ENCODE results near the gene NKAIN2.
"Not testable (repeated sequence)": the region's sequence is repeated elsewhere in the genome, so short reads cannot be mapped to it uniquely, and the experiment has no call there.

The NKAIN2 gene

DNA sequence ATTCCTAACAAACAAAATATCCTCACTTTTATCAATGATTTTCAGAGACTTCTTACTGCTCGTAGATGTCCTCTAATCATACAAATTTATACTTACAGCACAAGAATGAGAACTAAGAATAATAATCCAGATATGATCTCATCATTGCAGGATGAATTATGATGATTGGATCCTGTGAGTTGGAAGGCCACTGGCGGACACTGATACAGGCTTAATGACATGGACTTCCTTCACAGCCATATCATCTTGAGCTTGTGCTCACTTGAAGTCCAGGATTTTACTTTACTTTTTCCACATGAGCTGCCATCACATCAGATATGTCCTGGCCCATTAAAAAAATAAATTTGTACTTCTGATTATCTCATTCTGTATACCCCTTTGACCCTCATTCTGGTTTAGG, 94.3 kb downstream of the NKAIN2 start:
- no peak for DNase-seq

DNA sequence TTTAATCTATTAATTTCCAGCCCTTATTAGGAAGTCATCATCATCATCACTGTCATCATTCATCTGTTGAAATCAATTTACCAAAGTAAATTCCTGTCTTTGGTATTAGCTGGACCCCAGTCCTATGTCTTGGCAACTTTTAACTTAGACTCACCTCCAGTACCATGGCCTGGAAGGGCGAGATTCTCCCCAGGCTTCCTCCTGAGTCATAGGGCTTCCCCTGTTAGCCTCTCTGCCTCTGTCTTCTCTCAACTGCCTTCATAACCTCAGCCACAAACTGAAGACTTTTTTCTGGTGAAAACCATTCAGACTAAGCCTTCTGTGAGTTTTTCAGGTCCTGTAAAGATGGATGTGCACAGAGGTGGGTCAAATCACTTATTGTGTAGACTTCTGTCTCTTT, 95.0 kb downstream of the NKAIN2 start:
- DNase-seq, result no peak

DNA sequence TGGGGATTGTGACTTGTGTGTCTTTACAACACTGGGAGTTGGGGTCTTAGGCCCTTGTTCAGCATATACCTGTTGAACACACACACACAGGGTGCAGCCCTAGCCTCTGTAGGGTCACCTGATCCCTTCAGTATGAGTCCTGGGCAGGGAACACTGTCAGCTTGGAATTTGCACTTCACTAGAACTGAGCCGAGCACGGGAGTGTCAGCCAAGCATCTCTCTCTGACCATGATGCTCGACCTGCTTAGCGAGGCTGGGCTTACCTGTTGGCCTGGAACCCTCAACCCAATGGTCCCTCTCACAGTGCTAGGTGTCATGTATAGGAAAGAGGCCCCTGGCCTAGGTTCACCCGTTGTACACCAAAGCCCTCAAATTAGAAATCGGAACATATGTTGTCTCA, 96.1 kb downstream of the NKAIN2 start:
- no peak for DNase-seq

DNA sequence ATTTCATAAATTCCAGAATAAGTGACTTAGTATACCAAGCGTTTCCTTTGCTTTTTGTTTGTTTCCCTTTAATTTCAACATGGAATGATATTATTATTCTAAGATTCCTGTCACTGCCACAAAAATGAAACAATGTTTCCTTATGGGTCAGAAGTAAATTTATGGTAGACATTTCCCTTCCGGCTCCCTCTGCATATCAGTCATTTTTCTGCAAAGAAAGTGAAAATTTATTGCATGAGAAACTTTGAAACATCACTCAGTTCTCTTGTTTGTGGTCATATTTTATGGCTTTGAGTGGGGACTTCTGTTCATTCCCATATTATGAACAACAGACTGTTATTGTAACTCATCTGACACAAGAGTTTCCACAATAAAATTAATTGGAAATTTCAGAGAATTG, 97.8 kb downstream of the NKAIN2 start:
- DNase-seq, result no peak

DNA sequence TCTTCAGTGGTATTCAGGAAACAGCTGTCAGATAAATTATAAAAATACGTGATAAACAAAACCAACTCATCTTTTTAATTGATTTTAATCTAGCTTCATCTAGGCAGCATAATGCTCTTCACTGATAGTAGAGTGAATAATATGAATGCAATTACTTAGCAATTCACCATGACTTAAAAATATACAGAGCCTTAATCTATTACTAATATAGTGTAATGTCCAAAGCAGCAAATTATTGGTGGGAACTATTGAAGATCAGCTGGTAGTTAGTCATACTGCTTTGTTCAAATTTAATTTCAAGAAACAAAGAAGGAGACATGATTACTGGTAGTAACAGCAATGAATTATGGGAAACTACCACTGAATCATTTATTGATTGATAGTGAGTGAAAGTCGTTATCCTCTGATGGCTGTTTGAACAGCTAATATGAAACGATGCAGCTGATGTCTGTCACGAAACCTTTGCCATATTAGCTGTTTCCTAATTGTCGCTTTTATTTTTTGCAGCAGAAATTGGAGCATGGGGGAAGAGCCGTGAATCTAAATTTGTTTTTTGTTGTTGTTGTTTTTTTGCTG, 99.2 kb downstream of the NKAIN2 start:
- no peak for DNase-seq

GRCh38 chr6:123904228-123904627, 100.6 kb downstream of the NKAIN2 start:
- no peak for DNase-seq

DNA sequence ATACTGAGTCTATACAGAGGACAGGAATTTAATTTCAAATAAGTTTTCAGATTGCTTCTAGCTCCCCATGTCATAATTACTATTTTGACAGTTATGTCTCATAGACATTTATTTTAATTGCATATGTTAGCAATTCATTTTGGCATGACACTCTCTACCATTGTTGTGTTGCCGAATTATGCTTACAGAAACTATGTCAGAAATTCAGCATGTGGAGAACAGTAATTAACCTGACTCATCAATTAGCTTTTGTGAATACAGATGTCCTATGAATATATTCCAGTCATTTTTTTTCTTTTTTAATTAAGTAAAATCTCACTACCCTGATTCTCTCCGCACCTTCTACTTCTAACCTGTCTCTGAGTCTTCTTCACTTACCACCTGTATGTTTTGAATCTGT, 105.1 kb downstream of the NKAIN2 start:
- DNase-seq, result no peak

DNA sequence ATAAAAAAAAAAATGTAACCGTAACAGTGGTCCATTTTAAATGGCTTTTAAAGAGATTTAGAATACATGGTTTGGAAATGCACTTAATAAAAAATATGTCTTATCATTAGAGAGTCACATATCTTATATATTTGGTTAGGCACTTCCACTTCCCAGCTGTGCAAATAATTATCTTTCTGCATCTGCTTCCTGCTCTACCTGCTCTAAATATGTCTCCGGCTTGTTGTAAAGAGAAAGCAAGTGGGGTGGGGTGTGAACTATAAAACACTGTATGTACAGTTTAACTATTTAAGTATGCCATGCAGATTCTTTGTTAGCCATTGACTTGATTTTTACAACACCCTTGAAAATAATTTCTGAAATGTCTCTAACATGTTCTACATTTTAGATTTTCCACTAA, 106.3 kb downstream of the NKAIN2 start:
- no peak for DNase-seq

GRCh38 chr6:123913863-123914262, 110.2 kb downstream of the NKAIN2 start:
- no peak for DNase-seq

DNA sequence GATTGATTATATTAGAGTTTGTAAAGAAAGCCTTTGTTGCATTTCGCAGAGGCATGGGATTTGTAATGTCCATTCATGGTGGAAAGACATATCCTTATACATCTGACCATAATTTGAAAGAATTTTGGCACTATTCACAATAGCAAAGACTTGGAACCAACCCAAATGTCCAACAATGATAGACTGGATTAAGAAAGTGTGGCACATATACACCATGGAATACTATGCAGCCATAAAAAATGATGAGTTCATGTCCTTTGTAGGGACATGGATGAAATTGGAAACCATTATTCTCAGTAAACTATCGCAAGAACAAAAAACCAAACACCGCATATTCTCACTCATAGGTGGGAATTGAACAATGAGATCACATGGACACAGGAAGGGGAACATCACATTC, 119.7 kb downstream of the NKAIN2 start:
- not testable (repeated sequence) for DNase-seq

DNA sequence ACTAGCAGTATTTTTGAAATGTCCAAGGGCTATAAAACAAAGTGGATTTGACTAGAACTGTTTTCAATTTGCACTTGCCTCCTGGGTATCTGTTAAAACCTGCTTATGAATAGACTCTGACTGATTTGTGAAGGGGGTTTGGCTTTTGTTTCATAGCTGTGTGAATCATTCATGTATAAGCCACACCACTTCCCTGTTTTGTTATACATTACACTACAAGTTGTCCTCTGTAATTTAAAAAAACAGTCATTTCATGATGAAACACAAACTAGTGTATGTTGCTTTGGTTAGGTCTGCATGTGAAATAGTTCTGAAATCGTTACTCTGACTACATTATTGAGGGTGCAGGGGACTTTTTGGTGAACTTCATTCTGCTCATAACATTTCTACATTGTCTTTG, 121.7 kb downstream of the NKAIN2 start:
- no peak for DNase-seq

DNA sequence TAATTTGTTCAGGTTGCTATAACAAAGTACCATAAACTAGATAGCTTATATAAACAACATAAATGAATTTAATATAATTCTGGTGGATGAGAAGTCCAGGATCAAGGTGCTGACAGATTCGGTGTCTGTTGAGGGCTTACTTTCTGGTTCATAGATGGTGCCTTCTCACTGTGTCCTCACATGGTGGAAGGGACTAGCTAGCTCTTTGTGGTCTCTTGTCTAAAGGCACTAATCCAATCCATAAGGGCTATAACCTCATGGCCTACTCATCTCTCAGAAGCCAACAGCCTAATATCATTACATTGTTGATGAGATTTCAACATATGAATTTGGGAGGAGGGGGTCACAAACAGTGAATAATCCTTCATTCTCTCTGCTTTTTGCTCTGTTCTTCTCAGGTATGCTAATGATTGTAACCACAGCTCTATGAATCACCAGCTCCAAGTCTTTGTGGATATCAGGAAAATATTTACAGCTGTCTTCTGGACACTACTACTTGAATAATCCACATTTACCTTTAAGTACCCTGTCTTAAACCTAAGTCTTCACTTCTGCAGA, 122.3 kb downstream of the NKAIN2 start:
- no peak for DNase-seq

- no peak for DNase-seq
Measured at GRCh38 chr6:123928529-123928928, 124.9 kb downstream of the NKAIN2 start.

GRCh38 chr6:123931928-123932327, 128.3 kb downstream of the NKAIN2 start:
- no peak for DNase-seq

DNA sequence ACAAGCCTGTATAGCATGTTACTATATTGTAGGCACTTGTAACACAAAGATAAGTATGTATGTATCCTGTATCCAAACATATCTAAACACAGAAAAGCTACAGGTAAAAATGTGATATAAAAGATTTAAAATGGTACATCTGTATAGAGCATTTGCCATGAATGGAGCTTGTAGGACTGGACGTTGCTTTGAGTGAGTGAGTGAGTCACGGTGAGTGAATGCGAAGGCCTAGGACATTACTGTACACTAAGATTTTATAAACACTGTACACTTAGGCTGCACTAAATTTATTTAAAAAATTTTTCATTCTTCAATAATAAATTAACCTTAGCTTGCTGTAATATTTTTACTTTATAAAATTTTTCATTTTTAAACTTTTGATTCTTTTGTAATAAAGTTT, 136.9 kb downstream of the NKAIN2 start:
- no peak for DNase-seq

DNA sequence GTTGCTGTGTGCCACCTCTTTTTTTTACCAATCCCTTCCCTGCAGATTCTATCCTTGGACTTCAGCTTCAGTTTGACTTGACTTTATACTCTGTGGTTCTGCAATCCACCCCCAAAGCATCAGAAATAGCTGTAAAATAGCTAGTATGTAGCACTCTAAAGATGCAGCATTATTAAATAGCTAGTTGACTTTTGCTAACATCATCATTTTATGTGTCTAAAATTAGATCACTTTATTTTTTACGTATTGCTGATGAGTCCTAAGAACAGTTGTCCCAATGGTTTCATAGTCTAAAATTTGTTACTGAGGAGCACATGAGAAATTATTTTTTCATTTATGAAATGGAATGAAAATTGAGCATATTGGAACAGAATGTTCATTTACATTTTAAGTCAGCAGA, 138.2 kb downstream of the NKAIN2 start:
- no peak for DNase-seq

DNA sequence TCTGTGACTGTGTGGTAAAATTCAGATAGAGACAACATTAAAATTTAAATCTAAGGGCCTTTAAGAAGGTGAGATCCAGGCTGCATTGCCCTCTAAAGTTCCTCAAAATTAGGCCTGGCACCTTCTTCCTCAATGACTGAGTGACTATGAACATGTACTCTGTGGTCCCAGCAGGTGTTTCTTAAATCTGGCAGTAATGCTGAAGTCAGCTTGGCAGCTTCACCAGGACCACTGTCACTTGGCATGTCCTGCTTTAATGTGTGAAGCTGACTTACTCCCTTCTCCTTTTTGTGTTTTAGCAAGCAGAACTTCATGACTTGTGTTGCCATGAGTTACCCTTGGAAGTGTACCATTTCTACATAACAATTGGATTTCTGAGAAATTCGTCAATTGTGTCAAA, 141.7 kb downstream of the NKAIN2 start:
- DNase-seq, result no peak

GRCh38 chr6:123953920-123954319, 150.3 kb downstream of the NKAIN2 start:
- DNase-seq, result no peak

GRCh38 chr6:123956492-123957139, 153.0 kb downstream of the NKAIN2 start:
- DNase-seq, result no peak

- DNase-seq, result no peak
Measured at GRCh38 chr6:123962508-123962907, 158.8 kb downstream of the NKAIN2 start.

GRCh38 chr6:123965894-123966293, 162.2 kb downstream of the NKAIN2 start:
- DNase-seq, result no peak

GRCh38 chr6:123966618-123967017, 163.0 kb downstream of the NKAIN2 start:
- DNase-seq, result no peak

- DNase-seq, result no peak
Measured at GRCh38 chr6:123967905-123968304, 164.2 kb downstream of the NKAIN2 start.

GRCh38 chr6:123972600-123973294, 169.1 kb downstream of the NKAIN2 start:
- no peak for DNase-seq

Measured in activated CD4-positive, alpha-beta T cell treated with anti-CD3 and anti-CD28 coated beads for 1 hour (primary cell).